OCI-LY3 (cell line): ENCODE results near the gene PDCD4.

ENCODE experiments used
- CTCF ChIP-seq: fragments of 200-600, 300-600 bp; sonication (generic); IDR thresholded peaks from 2 replicates; pipeline ENCODE4 v1.5.1; 2014; ENCODE audit warnings: antibody characterized with exemption, low read length, low read depth
- EZH2phosphoT487 ChIP-seq: fragments of 200-600 bp; shearing (Covaris generic); IDR thresholded peaks from 2 replicates; pipeline ENCODE4 v1.6.1; 2018; ENCODE audit warnings: antibody characterized with exemption, mixed run types, low read depth

- TF ChIP-seq CTCF (no peak), EZH2phosphoT487 (no peak)
Measured at GRCh38 chr10:110864662-110865140, 7.0 kb upstream of the PDCD4 start.
